ENCODE data around the gene FAM217A.

DNA sequence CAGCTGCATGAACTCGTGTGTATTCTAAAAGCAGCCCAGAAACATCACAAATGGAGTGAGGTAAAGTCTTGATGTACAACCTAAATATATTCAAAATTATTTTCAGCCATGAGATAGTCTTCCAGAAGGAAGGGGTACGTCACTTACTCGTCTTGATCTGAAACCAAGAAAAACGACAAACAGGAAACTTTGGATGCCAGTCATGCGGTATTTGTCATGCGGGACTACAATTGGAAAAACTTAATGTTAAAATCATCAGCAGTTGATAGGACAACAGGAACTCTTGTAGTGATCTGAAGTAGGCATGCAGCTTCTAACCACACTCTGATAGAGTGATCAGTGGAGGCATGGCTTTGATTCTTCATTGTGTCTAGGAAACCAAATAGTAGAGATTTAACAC lies 29.7 kb downstream of the FAM217A start:
- TF ChIP-seq CTCF (IDR thresholded peaks at IDR 0.05; ENCODE audit: insufficient read depth, low read length) (no peak), POLR2AphosphoS5 (IDR thresholded peaks at IDR 0.05; ENCODE audit: low read depth) (no peak)
- TF ChIP-seq, protein P1, sequence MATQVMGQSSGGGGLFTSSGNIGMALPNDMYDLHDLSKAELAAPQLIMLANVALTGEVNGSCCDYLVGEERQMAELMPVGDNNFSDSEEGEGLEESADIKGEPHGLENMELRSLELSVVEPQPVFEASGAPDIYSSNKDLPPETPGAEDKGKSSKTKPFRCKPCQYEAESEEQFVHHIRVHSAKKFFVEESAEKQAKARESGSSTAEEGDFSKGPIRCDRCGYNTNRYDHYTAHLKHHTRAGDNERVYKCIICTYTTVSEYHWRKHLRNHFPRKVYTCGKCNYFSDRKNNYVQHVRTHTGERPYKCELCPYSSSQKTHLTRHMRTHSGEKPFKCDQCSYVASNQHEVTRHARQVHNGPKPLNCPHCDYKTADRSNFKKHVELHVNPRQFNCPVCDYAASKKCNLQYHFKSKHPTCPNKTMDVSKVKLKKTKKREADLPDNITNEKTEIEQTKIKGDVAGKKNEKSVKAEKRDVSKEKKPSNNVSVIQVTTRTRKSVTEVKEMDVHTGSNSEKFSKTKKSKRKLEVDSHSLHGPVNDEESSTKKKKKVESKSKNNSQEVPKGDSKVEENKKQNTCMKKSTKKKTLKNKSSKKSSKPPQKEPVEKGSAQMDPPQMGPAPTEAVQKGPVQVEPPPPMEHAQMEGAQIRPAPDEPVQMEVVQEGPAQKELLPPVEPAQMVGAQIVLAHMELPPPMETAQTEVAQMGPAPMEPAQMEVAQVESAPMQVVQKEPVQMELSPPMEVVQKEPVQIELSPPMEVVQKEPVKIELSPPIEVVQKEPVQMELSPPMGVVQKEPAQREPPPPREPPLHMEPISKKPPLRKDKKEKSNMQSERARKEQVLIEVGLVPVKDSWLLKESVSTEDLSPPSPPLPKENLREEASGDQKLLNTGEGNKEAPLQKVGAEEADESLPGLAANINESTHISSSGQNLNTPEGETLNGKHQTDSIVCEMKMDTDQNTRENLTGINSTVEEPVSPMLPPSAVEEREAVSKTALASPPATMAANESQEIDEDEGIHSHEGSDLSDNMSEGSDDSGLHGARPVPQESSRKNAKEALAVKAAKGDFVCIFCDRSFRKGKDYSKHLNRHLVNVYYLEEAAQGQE (IDR thresholded peaks at IDR 0.05; ENCODE audit: insufficient replicate concordance, low read depth): no peak

Data from HL-60 (cell line).